KMS-11 (cell line): Measurements from ENCODE around the gene SLC5A12.

Experiments used
- H2AFZ ChIP-seq: fragments of 200-600 bp; sonication (generic); 2 replicates; pipeline ENCODE4 v1.6.1; 2016; ENCODE audit warnings: antibody characterized with exemption, mixed run types, low read depth
- H3K27ac ChIP-seq: fragments of 200-600 bp; sonication (generic); 2 replicates; pipeline ENCODE4 v1.6.1; 2016; ENCODE audit warnings: mild to moderate bottlenecking, mixed run types
- H3K27me3 ChIP-seq: fragments of 200-600 bp; sonication (generic); 2 replicates; pipeline ENCODE4 v1.6.1; 2017; ENCODE audit warnings: mild to moderate bottlenecking, low read depth, mixed run types, moderate library complexity; ENCODE audit not compliant: insufficient read depth
- H3K36me3 ChIP-seq: fragments of 200-600 bp; sonication (generic); 2 replicates; pipeline ENCODE4 v1.6.1; 2017; ENCODE audit warnings: mild to moderate bottlenecking, mixed run types; ENCODE audit not compliant: insufficient read depth
- H3K4me1 ChIP-seq: fragments of 200-600 bp; sonication (generic); 2 replicates; pipeline ENCODE4 v1.6.1; 2016; ENCODE audit warnings: mild to moderate bottlenecking, low read depth, mixed run types; ENCODE audit not compliant: poor library complexity, severe bottlenecking
- H3K4me2 ChIP-seq: fragments of 200-600 bp; sonication (generic); 2 replicates; pipeline ENCODE4 v1.7.0; 2016; ENCODE audit warnings: mild to moderate bottlenecking, mixed run types
- H3K4me3 ChIP-seq: fragments of 200-600 bp; sonication (generic); IDR thresholded peaks from 2 replicates; pipeline ENCODE4 v1.6.1; 2017; ENCODE audit warnings: low read depth, low read length, mixed read lengths; ENCODE audit not compliant: insufficient read depth
- H3K79me2 ChIP-seq: fragments of 200-600 bp; sonication (generic); 2 replicates; pipeline ENCODE4 v1.6.1; 2016; ENCODE audit warnings: low read depth, mixed run types; ENCODE audit not compliant: insufficient read depth
- H3K9ac ChIP-seq: fragments of 200-600 bp; sonication (generic); 2 replicates; pipeline ENCODE4 v1.6.1; 2016; ENCODE audit warnings: mild to moderate bottlenecking, mixed run types
- H4K20me1 ChIP-seq: fragments of 200-600 bp; sonication (generic); 2 replicates; pipeline ENCODE4 v1.6.1; 2016; ENCODE audit warnings: mild to moderate bottlenecking, mixed run types; ENCODE audit not compliant: insufficient read depth
- TF ChIP-seq, protein P1 (sequence below): fragments of 200-600 bp; sonication (generic); conservative IDR thresholded peaks from 2 replicates; pipeline ENCODE4 v1.6.1; 2017; ENCODE audit warnings: low read depth, mild to moderate bottlenecking, antibody characterized with exemption, low read length, moderate library complexity, mixed read lengths

The SLC5A12 gene

DNA sequence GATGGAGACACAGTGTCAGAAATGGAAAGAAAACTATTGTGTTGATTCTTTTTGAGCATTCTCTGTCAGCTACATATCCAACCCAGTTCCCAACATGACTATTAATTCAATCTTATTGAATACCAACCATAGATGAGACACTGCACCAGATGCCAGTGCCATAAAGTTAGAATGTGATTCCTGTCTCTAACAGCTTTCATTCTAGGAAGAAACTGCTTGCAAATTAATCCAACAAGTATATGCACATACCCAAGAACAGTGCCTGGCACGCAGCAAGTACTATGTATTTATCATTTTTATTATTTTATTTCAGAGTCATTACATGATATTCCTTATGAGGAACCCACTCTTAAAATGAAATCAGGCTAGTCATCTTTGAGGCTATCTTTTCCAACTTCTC is 34.5 kb downstream of the SLC5A12 start:
- Histone ChIP-seq H3K9ac (no peak overlapping the region), H3K79me2 (no peaks in the 10 kb centered on the region), H3K4me2 (no peak overlapping the region), H3K4me3 (no peak overlapping the region), H2AFZ (no peak overlapping the region), H4K20me1 (no peaks in the 10 kb centered on the region), H3K4me1 (no peaks in the 10 kb centered on the region), H3K27me3 (no peaks in the 10 kb centered on the region), H3K27ac (no peak overlapping the region), H3K36me3 (no peaks in the 10 kb centered on the region)
- TF ChIP-seq, protein P1, sequence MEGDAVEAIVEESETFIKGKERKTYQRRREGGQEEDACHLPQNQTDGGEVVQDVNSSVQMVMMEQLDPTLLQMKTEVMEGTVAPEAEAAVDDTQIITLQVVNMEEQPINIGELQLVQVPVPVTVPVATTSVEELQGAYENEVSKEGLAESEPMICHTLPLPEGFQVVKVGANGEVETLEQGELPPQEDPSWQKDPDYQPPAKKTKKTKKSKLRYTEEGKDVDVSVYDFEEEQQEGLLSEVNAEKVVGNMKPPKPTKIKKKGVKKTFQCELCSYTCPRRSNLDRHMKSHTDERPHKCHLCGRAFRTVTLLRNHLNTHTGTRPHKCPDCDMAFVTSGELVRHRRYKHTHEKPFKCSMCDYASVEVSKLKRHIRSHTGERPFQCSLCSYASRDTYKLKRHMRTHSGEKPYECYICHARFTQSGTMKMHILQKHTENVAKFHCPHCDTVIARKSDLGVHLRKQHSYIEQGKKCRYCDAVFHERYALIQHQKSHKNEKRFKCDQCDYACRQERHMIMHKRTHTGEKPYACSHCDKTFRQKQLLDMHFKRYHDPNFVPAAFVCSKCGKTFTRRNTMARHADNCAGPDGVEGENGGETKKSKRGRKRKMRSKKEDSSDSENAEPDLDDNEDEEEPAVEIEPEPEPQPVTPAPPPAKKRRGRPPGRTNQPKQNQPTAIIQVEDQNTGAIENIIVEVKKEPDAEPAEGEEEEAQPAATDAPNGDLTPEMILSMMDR: no peak

DNA sequence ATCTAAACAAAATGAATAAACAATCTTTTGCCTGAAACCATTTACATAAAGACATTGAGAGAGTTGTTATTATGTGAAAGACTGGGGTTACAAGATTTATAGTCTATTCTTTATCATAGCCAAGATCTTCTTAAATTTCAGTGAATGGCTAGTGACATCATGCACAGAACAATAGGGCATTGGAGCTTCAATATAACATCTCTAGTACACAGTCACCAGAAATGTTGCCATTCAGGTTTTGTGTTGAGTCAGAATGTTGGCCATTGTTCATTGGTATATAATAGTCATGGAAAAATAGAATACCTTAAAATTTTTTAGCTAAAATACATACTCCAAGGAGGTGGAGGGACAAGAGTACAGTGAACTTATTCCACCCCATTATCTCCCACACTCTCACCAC is 44.3 kb downstream of the SLC5A12 start:
- Histone ChIP-seq H2AFZ (no peak overlapping the region), H3K79me2 (no peaks in the 10 kb centered on the region), H3K4me3 (no peak overlapping the region), H3K4me2 (no peak overlapping the region), H3K27ac (no peak overlapping the region), H3K4me1 (peaks cover 12% of the 10 kb centered on the region), H4K20me1 (no peaks in the 10 kb centered on the region; the same call in 1 of the 2 replicates), H3K36me3 (no peaks in the 10 kb centered on the region), H3K9ac (no peak overlapping the region), H3K27me3 (no peaks in the 10 kb centered on the region)
- TF ChIP-seq, protein P1: no peak

DNA sequence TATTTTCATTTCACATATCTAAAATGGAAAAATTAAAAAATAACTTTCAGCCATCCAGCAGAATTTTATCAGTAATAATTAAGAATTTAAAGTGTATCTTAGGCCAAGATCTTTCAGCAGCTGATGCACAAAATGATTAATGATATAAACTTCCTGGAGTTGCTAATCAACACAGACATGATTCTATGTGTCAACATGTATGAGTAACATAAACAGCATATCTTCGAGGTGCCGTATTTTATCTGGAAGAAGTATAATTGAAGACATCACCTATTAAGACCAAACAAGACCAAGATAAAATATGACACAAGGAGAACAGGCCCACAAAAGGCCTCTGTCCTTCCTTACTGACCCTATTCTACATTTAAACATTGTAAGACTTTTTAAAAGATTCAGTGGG is 45.2 kb downstream of the SLC5A12 start:
- H2AFZ ChIP-seq: no peak overlapping the region
- no peak overlapping the region for H3K9ac ChIP-seq
- H3K4me2 ChIP-seq: no peak overlapping the region
- no peaks in the 10 kb centered on the region for H3K36me3 ChIP-seq
- no peaks in the 10 kb centered on the region for H3K79me2 ChIP-seq
- peaks cover 12% of the 10 kb centered on the region for H3K4me1 ChIP-seq
- H3K4me3 ChIP-seq: no peak overlapping the region
- H3K27me3 ChIP-seq: no peaks in the 10 kb centered on the region
- no peaks in the 10 kb centered on the region; the same call in 1 of the 2 replicates for H4K20me1 ChIP-seq
- TF ChIP-seq, protein P1: no peak
- no peak overlapping the region for H3K27ac ChIP-seq

DNA sequence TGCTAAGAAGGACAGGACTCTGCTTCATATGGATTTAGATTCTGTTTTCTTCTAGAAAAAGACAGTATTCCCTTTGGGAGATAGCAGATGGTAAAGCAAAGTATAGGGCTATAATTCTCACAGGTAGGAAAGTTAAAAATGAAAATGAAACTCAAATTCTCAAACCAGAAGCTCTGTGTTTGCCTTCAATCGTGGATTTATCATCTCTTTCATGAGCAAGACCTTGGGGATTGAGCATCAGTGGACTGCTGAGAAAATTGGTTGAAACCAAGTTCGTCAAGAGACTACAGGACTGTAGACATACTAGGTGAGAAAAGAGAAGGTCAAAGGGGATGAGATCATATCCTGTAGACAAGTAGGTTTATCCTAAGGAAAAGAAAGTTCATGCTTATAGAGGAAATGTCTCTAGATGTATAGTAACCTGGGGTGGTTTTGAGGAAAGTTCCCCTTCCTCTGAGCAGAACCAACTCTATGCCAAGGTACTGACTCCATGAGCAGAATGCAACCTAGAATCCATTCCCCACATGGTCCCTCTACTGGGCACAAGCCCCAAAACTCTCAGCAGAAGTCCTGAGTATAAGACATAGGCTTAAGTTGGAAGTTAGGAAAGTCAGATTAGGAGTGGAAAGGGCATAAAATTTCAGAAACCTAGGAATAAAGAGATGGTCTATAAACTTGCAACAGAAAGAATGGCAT is 46.5 kb downstream of the SLC5A12 start:
- Histone ChIP-seq H3K79me2 (no peaks in the 10 kb centered on the region), H3K4me1 (peaks cover 12% of the 10 kb centered on the region), H3K4me2 (peak overlapping the region; percentile 61), H4K20me1 (no peaks in the 10 kb centered on the region; the same call in 1 of the 2 replicates), H3K27me3 (no peaks in the 10 kb centered on the region), H3K9ac (no peak overlapping the region; the same call in 1 of the 2 replicates), H3K27ac (no peak overlapping the region), H2AFZ (peak overlapping the region; percentile 74; the same call in 1 of the 2 replicates), H3K36me3 (no peaks in the 10 kb centered on the region), H3K4me3 (no peak overlapping the region)
- TF ChIP-seq, protein P1: no peak
